ENCODE measurements around the gene ZNF746. TPM values are rescaled to one million over a fixed set of nuclear protein-coding genes. Genes with fewer than 3 reads are reported as not detected.

The ZNF746 gene
- polyA plus RNA-seq, 1 donor from 2014 or later: 17.2 TPM

DNA sequence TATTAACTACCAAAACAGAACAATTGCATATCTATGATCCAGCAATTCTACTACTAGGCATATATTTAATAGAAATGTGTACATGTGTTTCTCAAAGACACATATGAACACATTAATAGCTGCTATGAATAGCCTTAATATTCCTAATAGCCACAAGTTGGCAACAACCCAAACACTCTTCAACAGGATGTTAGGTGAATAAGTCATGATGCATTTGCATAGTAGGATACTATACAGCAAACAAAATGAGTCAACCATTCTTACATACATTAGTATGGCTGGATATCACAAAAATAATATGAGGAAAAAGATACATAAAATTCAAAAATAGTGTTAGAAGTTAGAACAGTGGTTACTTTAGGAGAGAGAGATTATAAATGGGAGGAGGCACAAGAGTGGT lies 26.8 kb upstream of the ZNF746 start:
- no peak overlapping the region for H3K4me2 ChIP-seq (ENCODE audit: low read length)
- TF ChIP-seq, protein P1, sequence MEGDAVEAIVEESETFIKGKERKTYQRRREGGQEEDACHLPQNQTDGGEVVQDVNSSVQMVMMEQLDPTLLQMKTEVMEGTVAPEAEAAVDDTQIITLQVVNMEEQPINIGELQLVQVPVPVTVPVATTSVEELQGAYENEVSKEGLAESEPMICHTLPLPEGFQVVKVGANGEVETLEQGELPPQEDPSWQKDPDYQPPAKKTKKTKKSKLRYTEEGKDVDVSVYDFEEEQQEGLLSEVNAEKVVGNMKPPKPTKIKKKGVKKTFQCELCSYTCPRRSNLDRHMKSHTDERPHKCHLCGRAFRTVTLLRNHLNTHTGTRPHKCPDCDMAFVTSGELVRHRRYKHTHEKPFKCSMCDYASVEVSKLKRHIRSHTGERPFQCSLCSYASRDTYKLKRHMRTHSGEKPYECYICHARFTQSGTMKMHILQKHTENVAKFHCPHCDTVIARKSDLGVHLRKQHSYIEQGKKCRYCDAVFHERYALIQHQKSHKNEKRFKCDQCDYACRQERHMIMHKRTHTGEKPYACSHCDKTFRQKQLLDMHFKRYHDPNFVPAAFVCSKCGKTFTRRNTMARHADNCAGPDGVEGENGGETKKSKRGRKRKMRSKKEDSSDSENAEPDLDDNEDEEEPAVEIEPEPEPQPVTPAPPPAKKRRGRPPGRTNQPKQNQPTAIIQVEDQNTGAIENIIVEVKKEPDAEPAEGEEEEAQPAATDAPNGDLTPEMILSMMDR (IDR thresholded peaks at IDR 0.05; ENCODE audit: poor library complexity, severe bottlenecking): no peak
- TF ChIP-seq, protein P2, sequence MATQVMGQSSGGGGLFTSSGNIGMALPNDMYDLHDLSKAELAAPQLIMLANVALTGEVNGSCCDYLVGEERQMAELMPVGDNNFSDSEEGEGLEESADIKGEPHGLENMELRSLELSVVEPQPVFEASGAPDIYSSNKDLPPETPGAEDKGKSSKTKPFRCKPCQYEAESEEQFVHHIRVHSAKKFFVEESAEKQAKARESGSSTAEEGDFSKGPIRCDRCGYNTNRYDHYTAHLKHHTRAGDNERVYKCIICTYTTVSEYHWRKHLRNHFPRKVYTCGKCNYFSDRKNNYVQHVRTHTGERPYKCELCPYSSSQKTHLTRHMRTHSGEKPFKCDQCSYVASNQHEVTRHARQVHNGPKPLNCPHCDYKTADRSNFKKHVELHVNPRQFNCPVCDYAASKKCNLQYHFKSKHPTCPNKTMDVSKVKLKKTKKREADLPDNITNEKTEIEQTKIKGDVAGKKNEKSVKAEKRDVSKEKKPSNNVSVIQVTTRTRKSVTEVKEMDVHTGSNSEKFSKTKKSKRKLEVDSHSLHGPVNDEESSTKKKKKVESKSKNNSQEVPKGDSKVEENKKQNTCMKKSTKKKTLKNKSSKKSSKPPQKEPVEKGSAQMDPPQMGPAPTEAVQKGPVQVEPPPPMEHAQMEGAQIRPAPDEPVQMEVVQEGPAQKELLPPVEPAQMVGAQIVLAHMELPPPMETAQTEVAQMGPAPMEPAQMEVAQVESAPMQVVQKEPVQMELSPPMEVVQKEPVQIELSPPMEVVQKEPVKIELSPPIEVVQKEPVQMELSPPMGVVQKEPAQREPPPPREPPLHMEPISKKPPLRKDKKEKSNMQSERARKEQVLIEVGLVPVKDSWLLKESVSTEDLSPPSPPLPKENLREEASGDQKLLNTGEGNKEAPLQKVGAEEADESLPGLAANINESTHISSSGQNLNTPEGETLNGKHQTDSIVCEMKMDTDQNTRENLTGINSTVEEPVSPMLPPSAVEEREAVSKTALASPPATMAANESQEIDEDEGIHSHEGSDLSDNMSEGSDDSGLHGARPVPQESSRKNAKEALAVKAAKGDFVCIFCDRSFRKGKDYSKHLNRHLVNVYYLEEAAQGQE (IDR thresholded peaks at IDR 0.05; ENCODE audit: borderline replicate concordance): no peak
- no peak for TF ChIP-seq EZH2 (IDR thresholded peaks at IDR 0.05; ENCODE audit: borderline replicate concordance, insufficient read depth, low read length, poor library complexity, severe bottlenecking)
- no peak for TF ChIP-seq TAF1 (IDR thresholded peaks at IDR 0.05; ENCODE audit: low read depth)
- TF ChIP-seq POLR2AphosphoS5 (IDR thresholded peaks at IDR 0.05): no peak
- no peak for TF ChIP-seq RAD21 (conservative IDR thresholded peaks at IDR 0.05)
- no peak for TF ChIP-seq EP300 (conservative IDR thresholded peaks at IDR 0.05; ENCODE audit: poor library complexity, severe bottlenecking)
- TF ChIP-seq SMC3 (conservative IDR thresholded peaks at IDR 0.05; ENCODE audit: poor library complexity): no peak
- no peak for TF ChIP-seq MXI1 (conservative IDR thresholded peaks at IDR 0.05; ENCODE audit: poor library complexity, severe bottlenecking)
- no peaks in the 10 kb centered on the region for H3K79me2 ChIP-seq (replicated peaks; ENCODE audit: insufficient read depth, low read length)
- H3K27ac ChIP-seq (ENCODE audit: low read length): no peak overlapping the region
- H3K9me2 ChIP-seq (ENCODE audit: insufficient read depth, low read length): no peaks in the 10 kb centered on the region
- no peaks in the 10 kb centered on the region for H3F3A ChIP-seq (ENCODE audit: insufficient read depth, low read length, poor library complexity, severe bottlenecking)
- H3K9me3 ChIP-seq (ENCODE audit: low read length): peaks cover 10% of the 10 kb centered on the region
- no peak overlapping the region for H3K4me3 ChIP-seq (ENCODE audit: low read length)
- H2AFZ ChIP-seq (ENCODE audit: low read depth, low read length): no peak overlapping the region
- no peaks in the 10 kb centered on the region for H3K36me3 ChIP-seq (ENCODE audit: insufficient read depth, low read length)
- no peak overlapping the region for H3K9ac ChIP-seq (ENCODE audit: low read length)
- H4K20me1 ChIP-seq (ENCODE audit: insufficient read depth): no peaks in the 10 kb centered on the region
- no peaks in the 10 kb centered on the region for H3K27me3 ChIP-seq (ENCODE audit: insufficient read depth, low read depth, low read length)

DNA sequence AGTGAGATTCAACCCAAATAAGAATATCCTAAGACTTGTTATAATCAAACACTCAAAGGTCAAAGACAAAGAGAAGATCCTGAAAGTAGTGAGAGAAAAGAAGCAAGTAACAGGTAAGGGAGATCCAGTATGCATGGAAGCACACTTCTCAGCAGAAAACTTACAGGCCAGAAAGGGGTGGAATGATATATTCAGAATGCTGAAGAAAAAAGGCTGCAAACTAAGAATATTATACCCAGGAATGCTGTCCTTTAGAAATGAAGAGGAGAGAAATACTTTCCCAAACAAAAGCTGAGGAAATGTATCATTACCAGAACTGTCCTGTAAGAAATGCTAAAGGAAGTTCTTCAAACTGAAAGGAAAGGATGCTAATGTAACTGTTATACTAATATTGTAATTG lies 12.6 kb upstream of the ZNF746 start:
- TF ChIP-seq EZH2 (IDR thresholded peaks at IDR 0.05; ENCODE audit: borderline replicate concordance, insufficient read depth, low read length, poor library complexity, severe bottlenecking) (no peak), RAD21 (conservative IDR thresholded peaks at IDR 0.05) (no peak), EP300 (conservative IDR thresholded peaks at IDR 0.05; ENCODE audit: poor library complexity, severe bottlenecking) (no peak), TAF1 (IDR thresholded peaks at IDR 0.05; ENCODE audit: low read depth) (no peak), POLR2AphosphoS5 (IDR thresholded peaks at IDR 0.05) (no peak), SMC3 (conservative IDR thresholded peaks at IDR 0.05; ENCODE audit: poor library complexity) (no peak), MXI1 (conservative IDR thresholded peaks at IDR 0.05; ENCODE audit: poor library complexity, severe bottlenecking) (no peak)
- TF ChIP-seq, protein P1 (IDR thresholded peaks at IDR 0.05; ENCODE audit: poor library complexity, severe bottlenecking): no peak
- TF ChIP-seq, protein P2 (IDR thresholded peaks at IDR 0.05; ENCODE audit: borderline replicate concordance): no peak
- Histone ChIP-seq H3K4me2 (ENCODE audit: low read length) (no peak overlapping the region), H3K27ac (ENCODE audit: low read length) (no peak overlapping the region), H3K27me3 (ENCODE audit: insufficient read depth, low read depth, low read length) (no peaks in the 10 kb centered on the region), H3F3A (ENCODE audit: insufficient read depth, low read length, poor library complexity, severe bottlenecking) (no peaks in the 10 kb centered on the region), H3K79me2 (replicated peaks; ENCODE audit: insufficient read depth, low read length) (no peaks in the 10 kb centered on the region), H3K9me2 (ENCODE audit: insufficient read depth, low read length) (no peaks in the 10 kb centered on the region), H4K20me1 (ENCODE audit: insufficient read depth) (no peaks in the 10 kb centered on the region), H2AFZ (ENCODE audit: low read depth, low read length) (no peak overlapping the region), H3K36me3 (ENCODE audit: insufficient read depth, low read length) (no peaks in the 10 kb centered on the region), H3K4me3 (ENCODE audit: low read length) (no peak overlapping the region), H3K9me3 (ENCODE audit: low read length) (peaks cover 6% of the 10 kb centered on the region), H3K9ac (ENCODE audit: low read length) (no peak overlapping the region)
